Hepatocyte (in vitro differentiated cells): ENCODE data around the gene TSPAN9.

Experiments
- EZH2 ChIP-seq: fragments of 200-600 bp; sonication (generic); IDR thresholded peaks from 2 replicates; pipeline ENCODE4 v1.6.1; 2016; ENCODE audit warnings: antibody characterized with exemption, mild to moderate bottlenecking, borderline replicate concordance
- TF ChIP-seq, protein P1 (sequence below): fragments of 200-600 bp; sonication (generic); IDR thresholded peaks from 2 replicates; pipeline ENCODE4 v1.5.1; 2016; ENCODE audit warnings: antibody characterized with exemption, mild to moderate bottlenecking; ENCODE audit not compliant: poor library complexity

DNA sequence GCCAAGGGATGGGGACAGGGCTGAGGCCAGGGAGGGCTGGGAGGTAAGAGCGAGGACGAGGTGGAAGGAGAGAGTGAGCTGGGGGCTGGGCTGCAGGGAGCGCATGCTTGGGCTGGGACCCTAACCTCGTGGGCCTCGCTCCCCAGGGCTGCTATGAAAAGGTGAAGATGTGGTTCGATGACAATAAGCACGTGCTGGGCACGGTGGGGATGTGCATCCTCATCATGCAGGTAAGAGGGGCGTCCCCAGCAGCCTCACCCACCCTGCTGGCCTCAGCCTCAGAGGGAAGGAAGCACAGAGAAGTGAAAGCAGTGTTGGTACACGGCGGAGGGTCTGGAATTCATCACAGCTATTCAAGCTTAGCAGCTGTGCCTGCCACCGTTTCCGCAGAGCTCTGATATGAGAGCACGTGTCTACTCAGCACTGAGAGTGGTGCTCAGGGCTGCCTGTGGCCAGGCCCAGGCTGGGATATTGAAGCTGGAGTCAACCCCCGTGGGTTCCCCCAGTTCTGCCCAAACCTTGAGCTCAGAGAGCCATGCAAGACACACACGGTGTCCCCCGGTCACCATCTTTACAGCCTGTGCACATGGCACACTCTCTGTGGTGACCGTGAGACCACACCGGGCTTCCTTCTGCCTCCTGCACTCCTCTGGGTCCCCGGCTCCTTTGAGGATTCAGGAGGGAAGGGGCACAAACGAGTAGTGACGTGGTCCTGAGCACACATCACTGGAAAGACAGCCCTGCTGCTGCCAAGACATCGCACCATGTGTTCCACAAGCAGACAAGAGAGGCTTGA lies 204.6 kb downstream of the TSPAN9 start:
- TF ChIP-seq, protein P1, sequence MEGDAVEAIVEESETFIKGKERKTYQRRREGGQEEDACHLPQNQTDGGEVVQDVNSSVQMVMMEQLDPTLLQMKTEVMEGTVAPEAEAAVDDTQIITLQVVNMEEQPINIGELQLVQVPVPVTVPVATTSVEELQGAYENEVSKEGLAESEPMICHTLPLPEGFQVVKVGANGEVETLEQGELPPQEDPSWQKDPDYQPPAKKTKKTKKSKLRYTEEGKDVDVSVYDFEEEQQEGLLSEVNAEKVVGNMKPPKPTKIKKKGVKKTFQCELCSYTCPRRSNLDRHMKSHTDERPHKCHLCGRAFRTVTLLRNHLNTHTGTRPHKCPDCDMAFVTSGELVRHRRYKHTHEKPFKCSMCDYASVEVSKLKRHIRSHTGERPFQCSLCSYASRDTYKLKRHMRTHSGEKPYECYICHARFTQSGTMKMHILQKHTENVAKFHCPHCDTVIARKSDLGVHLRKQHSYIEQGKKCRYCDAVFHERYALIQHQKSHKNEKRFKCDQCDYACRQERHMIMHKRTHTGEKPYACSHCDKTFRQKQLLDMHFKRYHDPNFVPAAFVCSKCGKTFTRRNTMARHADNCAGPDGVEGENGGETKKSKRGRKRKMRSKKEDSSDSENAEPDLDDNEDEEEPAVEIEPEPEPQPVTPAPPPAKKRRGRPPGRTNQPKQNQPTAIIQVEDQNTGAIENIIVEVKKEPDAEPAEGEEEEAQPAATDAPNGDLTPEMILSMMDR = no peak
- no peak for TF ChIP-seq EZH2
